Endothelial cell of umbilical vein (primary cell): ENCODE data around the gene WLS. TPM values are rescaled to one million over a fixed set of nuclear protein-coding genes. Genes with fewer than 3 reads are reported as not detected.

Experiments used
- BruUV-seq: library from RNA; stranded (reverse); fragments of 400-500 nt; replicated peaks from 2 replicates; lab custom pipeline; 2021; lab: Mats Ljungman, UMichigan
- CTCF ChIA-PET: fragments of 300-600, 350-600 bp; sonication (Branson Sonifier 250); formaldehyde crosslinking; loops from one replicate; lab custom pipeline; 2021; ENCODE audit warnings: antibody characterized with exemption, inconsistent platforms; lab: Charles Lee
- POLR2A ChIA-PET: fragments of 300-600, 350-600 bp; sonication (Branson Sonifier 250); formaldehyde crosslinking; loops from one replicate; lab custom pipeline; 2021; ENCODE audit warnings: antibody characterized with exemption, inconsistent platforms; lab: Charles Lee
- DNase-seq: peaks from one replicate; pipeline ENCODE4 v3.0.0-alpha.2; 2011; ENCODE audit warnings: low read depth, low spot score
- FAIRE-seq: peaks from 2 replicates; lab custom pipeline; 2011; peaks lifted over from hg19 to GRCh38; lab: Jason Lieb, UNC
- H2AFZ ChIP-seq: 2 replicates; pipeline ENCODE4 v1.6.0; 2012; ENCODE audit warnings: low read depth, low read length, control low read depth, inconsistent platforms
- H3K27ac ChIP-seq: 2 replicates; pipeline ENCODE4 v1.5.1; 2011; ENCODE audit warnings: low read depth, mild to moderate bottlenecking, control low read depth, low read length, moderate library complexity; ENCODE audit not compliant: insufficient read depth
- H3K27me3 ChIP-seq, 2 experiments: 2 replicates each; pipeline versions ENCODE4 v1.6.0 to v1.6.1; 2011; ENCODE audit warnings: low read length in 2 of 2, mixed read lengths in 1 of 2; ENCODE audit not compliant: control insufficient read depth in 2 of 2, insufficient read depth in 2 of 2
- H3K36me3 ChIP-seq, 2 experiments: 2 replicates in 1 of 2; 3 replicates in 1 of 2; pipeline ENCODE4 v1.5.1; 2011; ENCODE audit warnings: low read length in 2 of 2, mild to moderate bottlenecking in 1 of 2, moderate library complexity in 1 of 2; ENCODE audit not compliant: control insufficient read depth in 2 of 2, insufficient read depth in 2 of 2; ENCODE audit errors: extremely low read depth in 1 of 2
- H3K4me1 ChIP-seq: 3 replicates; pipeline ENCODE4 v1.5.1; 2011; ENCODE audit warnings: mild to moderate bottlenecking, low read length; ENCODE audit not compliant: control insufficient read depth, insufficient read depth; ENCODE audit errors: extremely low read depth
- H3K4me2 ChIP-seq: 2 replicates; pipeline ENCODE4 v1.6.1; 2011; ENCODE audit warnings: low read length, control low read depth, mixed read lengths; ENCODE audit not compliant: insufficient read depth
- H3K4me3 ChIP-seq, 3 experiments: fragments of 200-600 bp in 1 of 3; sonication (generic), shearing (Covaris generic) in 1 of 3; replicated peaks in 1 of 3; 2 replicates each; pipeline ENCODE4 v1.5.1; 2011 to 2016; ENCODE audit warnings: control low read depth in 3 of 3, low read length in 3 of 3, mild to moderate bottlenecking in 2 of 3, inconsistent platforms in 1 of 3, low read depth in 1 of 3, moderate library complexity in 1 of 3; ENCODE audit not compliant: insufficient read depth in 1 of 3
- H3K79me2 ChIP-seq: 2 replicates; pipeline ENCODE4 v1.6.0; 2012; ENCODE audit warnings: low read length, inconsistent platforms; ENCODE audit not compliant: control insufficient read depth, insufficient read depth
- H3K9ac ChIP-seq: replicated peaks from 2 replicates; pipeline ENCODE3; 2011; ENCODE audit warnings: low read length, control low read depth; ENCODE audit not compliant: insufficient read depth; ENCODE audit errors: extremely low read depth
- H3K9me1 ChIP-seq: replicated peaks from 3 replicates; pipeline ENCODE4 v1.6.0; 2011; ENCODE audit warnings: mild to moderate bottlenecking, low read length; ENCODE audit not compliant: control insufficient read depth, insufficient read depth; ENCODE audit errors: extremely low read depth
- H3K9me3 ChIP-seq: replicated peaks from 2 replicates; pipeline ENCODE4 v1.5.1; 2012; ENCODE audit warnings: low read length, inconsistent platforms; ENCODE audit not compliant: control insufficient read depth, insufficient read depth
- H4K20me1 ChIP-seq: replicated peaks from 2 replicates; pipeline ENCODE3; 2011; ENCODE audit warnings: mild to moderate bottlenecking, low read length; ENCODE audit not compliant: control insufficient read depth, insufficient read depth; ENCODE audit errors: extremely low read depth
- CTCF ChIP-seq, 2 donors: IDR thresholded peaks; 1 replicate in 1 of 2; 2 replicates in 1 of 2; pipeline ENCODE4 v1.5.1; 2011; ENCODE audit warnings: low read length in 2 of 2, mild to moderate bottlenecking in 2 of 2, moderate library complexity in 2 of 2, control low read depth in 1 of 2, inconsistent platforms in 1 of 2, low read depth in 1 of 2; ENCODE audit not compliant: insufficient read depth in 1 of 2; ENCODE audit errors: extremely low read depth in 1 of 2
- EZH2 ChIP-seq: IDR thresholded peaks from 2 replicates; pipeline ENCODE4 v1.6.1; 2012; ENCODE audit warnings: borderline replicate concordance, low read depth, mild to moderate bottlenecking, moderate library complexity, low read length, inconsistent platforms; ENCODE audit not compliant: severe bottlenecking
- FOS ChIP-seq: IDR thresholded peaks from 2 replicates; pipeline ENCODE4 v1.6.1; 2011; ENCODE audit warnings: mild to moderate bottlenecking, low read length, moderate library complexity, borderline replicate concordance; ENCODE audit not compliant: insufficient read depth
- JUN ChIP-seq: IDR thresholded peaks from 2 replicates; pipeline ENCODE4 v1.6.1; 2011; ENCODE audit warnings: borderline replicate concordance, low read depth; ENCODE audit not compliant: insufficient read length, insufficient read depth
- MAX ChIP-seq: IDR thresholded peaks from 2 replicates; pipeline ENCODE4 v1.6.1; 2011; ENCODE audit not compliant: insufficient read depth, insufficient read length
- MYC ChIP-seq: IDR thresholded peaks from one replicate; pipeline ENCODE4 v1.6.1; 2011; ENCODE audit warnings: mild to moderate bottlenecking, low read depth, low read length
- POLR2A ChIP-seq: IDR thresholded peaks from 2 replicates; pipeline ENCODE4 v1.6.1; 2012; ENCODE audit warnings: low read depth, mild to moderate bottlenecking, control low read depth, low read length
- POLR2AphosphoS5 ChIP-seq: IDR thresholded peaks from 2 replicates; pipeline ENCODE4 v1.6.1; 2012; ENCODE audit warnings: low read depth, mild to moderate bottlenecking, control low read depth, low read length, moderate library complexity; ENCODE audit not compliant: insufficient read depth
- dilution Hi-C: fragments of 300-500 bp; cut with MboI; formaldehyde crosslinking; loops from one replicate; pipeline ENCODE4 v1.15.0; 2019; ENCODE audit warnings: low sequenced_read_pairs; ENCODE audit not compliant: extremely low pct_ligation_motif_present
- intact Hi-C: fragments of 100-400 bp; cut with micrococcal nuclease; formaldehyde crosslinking; loops from one replicate; pipeline ENCODE4 v1.10.0; 2022
- polyA plus RNA-seq, 4 experiments: library from polyadenylated mRNA; depleted of rRNA in 3 of 4; stranded (reverse) in 3 of 4; unstranded in 1 of 4; fragments of >200 nt; gene quantifications; 2 replicates each; pipeline versions ENCODE4 v1.2.1 to v1.2.3, GENCODE V29; 2011 to 2012; ENCODE audit warnings: missing spikeins in 1 of 4
- total RNA-seq: library from RNA; stranded (reverse); gene quantifications from 2 replicates; pipeline ENCODE4 v1.2.3, GENCODE V29; 2021

Gene WLS
- total and polyA plus RNA-seq, 2 donors (not counting 3 experiments of a cell fraction or from before 2014, with no cell fraction given), result 121 to 199 TPM

GRCh38 chr1:68278221-68278620 lies 45.9 kb upstream of the WLS start:
- TF ChIP-seq CTCF (IDR thresholded peaks at IDR 0.05; ENCODE audit: extremely low read depth in 1 of 2, insufficient read depth in 1 of 2, low read depth in 1 of 2, low read length in 2 of 2) (no peak), MYC (no peak), JUN (no peak), POLR2AphosphoS5 (no peak), MAX (no peak), POLR2A (no peak), FOS (no peak), EZH2 (no peak)
- no peaks in the 10 kb centered on the region for H3K9me3 ChIP-seq
- H3K4me3 ChIP-seq, result no peak overlapping the region
- no peak overlapping the region for H3K4me2 ChIP-seq
- no peak overlapping the region for H2AFZ ChIP-seq
- H3K27ac ChIP-seq, result no peak overlapping the region
- no peaks in the 10 kb centered on the region for H3K36me3 ChIP-seq
- no TSS peak for BruUV-seq
- H3K9me1 ChIP-seq, result no peaks in the 10 kb centered on the region
- intact Hi-C loops, result no loop called here
- no peaks in the 10 kb centered on the region for H3K27me3 ChIP-seq
- H4K20me1 ChIP-seq, result no peaks in the 10 kb centered on the region
- no peaks in the 10 kb centered on the region for H3K4me1 ChIP-seq
- dilution Hi-C loops, result no loop called here
- CTCF ChIA-PET, result interaction anchor here (0.7 kb wide), 1 partner anchor 46 kb away, joined by 3 read pairs; the partner anchor contains the start of gene WLS
- no peak overlapping the region for H3K9ac ChIP-seq
- no peak for FAIRE-seq
- POLR2A ChIA-PET, result no interaction called here
- no peak for DNase-seq
- no peaks in the 10 kb centered on the region for H3K79me2 ChIP-seq
